ENCODE data around the gene AACS. TPM values are rescaled to one million over a fixed set of nuclear protein-coding genes. Genes with fewer than 3 reads are reported as not detected.
A peak's percentile ranks its signal among the peaks of the same experiment; 100 is the strongest.

AACS gene
- total and polyA plus RNA-seq, 2 of the 13 experiments (the other 11 are each of a cell fraction or from before 2014, with no cell fraction given), result 23.3 to 28.8 TPM

- TF ChIP-seq, protein P1, sequence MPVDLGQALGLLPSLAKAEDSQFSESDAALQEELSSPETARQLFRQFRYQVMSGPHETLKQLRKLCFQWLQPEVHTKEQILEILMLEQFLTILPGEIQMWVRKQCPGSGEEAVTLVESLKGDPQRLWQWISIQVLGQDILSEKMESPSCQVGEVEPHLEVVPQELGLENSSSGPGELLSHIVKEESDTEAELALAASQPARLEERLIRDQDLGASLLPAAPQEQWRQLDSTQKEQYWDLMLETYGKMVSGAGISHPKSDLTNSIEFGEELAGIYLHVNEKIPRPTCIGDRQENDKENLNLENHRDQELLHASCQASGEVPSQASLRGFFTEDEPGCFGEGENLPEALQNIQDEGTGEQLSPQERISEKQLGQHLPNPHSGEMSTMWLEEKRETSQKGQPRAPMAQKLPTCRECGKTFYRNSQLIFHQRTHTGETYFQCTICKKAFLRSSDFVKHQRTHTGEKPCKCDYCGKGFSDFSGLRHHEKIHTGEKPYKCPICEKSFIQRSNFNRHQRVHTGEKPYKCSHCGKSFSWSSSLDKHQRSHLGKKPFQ (CRISPR knock-in tag; IDR thresholded peaks at IDR 0.05; ENCODE audit: insufficient replicate concordance), result no peak
- TF ChIP-seq ZNF772 (CRISPR knock-in tag; IDR thresholded peaks at IDR 0.05), result 0 out of 2 replicates have a peak, but pooled peaks have one; percentile 22
- TF ChIP-seq RBM22 (optimal IDR thresholded peaks at IDR 0.05; ENCODE audit: low read length), result no peak
- TF ChIP-seq ZBTB44 (CRISPR knock-in tag; IDR thresholded peaks at IDR 0.05), result no peak
- TF ChIP-seq ZNF446 (CRISPR knock-in tag; IDR thresholded peaks at IDR 0.05), result 0 out of 2 replicates have a peak, but pooled peaks have one; percentile 54
- no peak for TF ChIP-seq ATF5 (CRISPR knock-in tag; IDR thresholded peaks at IDR 0.05; ENCODE audit: low read depth)
- TF ChIP-seq, protein P2, sequence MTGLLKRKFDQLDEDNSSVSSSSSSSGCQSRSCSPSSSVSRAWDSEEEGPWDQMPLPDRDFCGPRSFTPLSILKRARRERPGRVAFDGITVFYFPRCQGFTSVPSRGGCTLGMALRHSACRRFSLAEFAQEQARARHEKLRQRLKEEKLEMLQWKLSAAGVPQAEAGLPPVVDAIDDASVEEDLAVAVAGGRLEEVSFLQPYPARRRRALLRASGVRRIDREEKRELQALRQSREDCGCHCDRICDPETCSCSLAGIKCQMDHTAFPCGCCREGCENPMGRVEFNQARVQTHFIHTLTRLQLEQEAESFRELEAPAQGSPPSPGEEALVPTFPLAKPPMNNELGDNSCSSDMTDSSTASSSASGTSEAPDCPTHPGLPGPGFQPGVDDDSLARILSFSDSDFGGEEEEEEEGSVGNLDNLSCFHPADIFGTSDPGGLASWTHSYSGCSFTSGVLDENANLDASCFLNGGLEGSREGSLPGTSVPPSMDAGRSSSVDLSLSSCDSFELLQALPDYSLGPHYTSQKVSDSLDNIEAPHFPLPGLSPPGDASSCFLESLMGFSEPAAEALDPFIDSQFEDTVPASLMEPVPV (CRISPR knock-in tag; IDR thresholded peaks at IDR 0.05), result 0 out of 2 replicates have a peak, but pooled peaks have one; percentile 61
- TF ChIP-seq ZBTB20 (CRISPR knock-in tag; IDR thresholded peaks at IDR 0.05; ENCODE audit: borderline replicate concordance, low read depth), result no peak
- no peak for TF ChIP-seq SATB2 (CRISPR knock-in tag; IDR thresholded peaks at IDR 0.05)
- TF ChIP-seq, protein P3, sequence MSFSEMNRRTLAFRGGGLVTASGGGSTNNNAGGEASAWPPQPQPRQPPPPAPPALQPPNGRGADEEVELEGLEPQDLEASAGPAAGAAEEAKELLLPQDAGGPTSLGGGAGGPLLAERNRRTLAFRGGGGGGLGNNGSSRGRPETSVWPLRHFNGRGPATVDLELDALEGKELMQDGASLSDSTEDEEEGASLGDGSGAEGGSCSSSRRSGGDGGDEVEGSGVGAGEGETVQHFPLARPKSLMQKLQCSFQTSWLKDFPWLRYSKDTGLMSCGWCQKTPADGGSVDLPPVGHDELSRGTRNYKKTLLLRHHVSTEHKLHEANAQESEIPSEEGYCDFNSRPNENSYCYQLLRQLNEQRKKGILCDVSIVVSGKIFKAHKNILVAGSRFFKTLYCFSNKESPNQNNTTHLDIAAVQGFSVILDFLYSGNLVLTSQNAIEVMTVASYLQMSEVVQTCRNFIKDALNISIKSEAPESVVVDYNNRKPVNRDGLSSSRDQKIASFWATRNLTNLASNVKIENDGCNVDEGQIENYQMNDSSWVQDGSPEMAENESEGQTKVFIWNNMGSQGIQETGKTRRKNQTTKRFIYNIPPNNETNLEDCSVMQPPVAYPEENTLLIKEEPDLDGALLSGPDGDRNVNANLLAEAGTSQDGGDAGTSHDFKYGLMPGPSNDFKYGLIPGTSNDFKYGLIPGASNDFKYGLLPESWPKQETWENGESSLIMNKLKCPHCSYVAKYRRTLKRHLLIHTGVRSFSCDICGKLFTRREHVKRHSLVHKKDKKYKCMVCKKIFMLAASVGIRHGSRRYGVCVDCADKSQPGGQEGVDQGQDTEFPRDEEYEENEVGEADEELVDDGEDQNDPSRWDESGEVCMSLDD (CRISPR knock-in tag; IDR thresholded peaks at IDR 0.05; ENCODE audit: borderline replicate concordance), result no peak
- TF ChIP-seq DDIT3 (CRISPR knock-in tag; IDR thresholded peaks at IDR 0.05), result no peak
- no peak for TF ChIP-seq MEIS1 (CRISPR knock-in tag; IDR thresholded peaks at IDR 0.05; ENCODE audit: borderline replicate concordance)
- no peak for TF ChIP-seq SOX5 (CRISPR knock-in tag; IDR thresholded peaks at IDR 0.05; ENCODE audit: borderline replicate concordance)
- no peak for TF ChIP-seq ZNF343 (CRISPR knock-in tag; IDR thresholded peaks at IDR 0.05)
- TF ChIP-seq PLRG1 (conservative IDR thresholded peaks at IDR 0.05), result no peak
These were observed at the start of gene AACS (continued) for GRCh38 chr12:125065021-125065918.
